Uterus (tissue), 2 donors: Measurements from ENCODE around the gene SH3GL3.

Experiments
- CTCF ChIP-seq, 4 experiments: fragments of 200-600 bp in 2 of 4; fragments of 450-650 bp in 2 of 4; sonication (generic) in 2 of 4; IDR thresholded peaks; one replicate each; pipeline ENCODE4 v1.5.1; 2016 to 2019; ENCODE audit warnings: antibody characterized with exemption in 4 of 4, mild to moderate bottlenecking in 2 of 4, moderate library complexity in 1 of 4
- POLR2A ChIP-seq, 2 donors: fragments of 450-650 bp; IDR thresholded peaks; one replicate each; pipeline ENCODE4 v1.6.1; 2016; ENCODE audit warnings: antibody characterized with exemption in 2 of 2, mild to moderate bottlenecking in 1 of 2, moderate library complexity in 1 of 2

GRCh38 chr15:83556754-83557153 is 109.6 kb downstream of the SH3GL3 start:
- TF ChIP-seq POLR2A (IDR thresholded peaks at IDR 0.05), result no peak
- no peak for TF ChIP-seq CTCF (IDR thresholded peaks at IDR 0.05)
